HG03025 (cell line): ENCODE results near the gene TMEM161B.
"Not testable (repeated sequence)": the region's sequence is repeated elsewhere in the genome, so short reads cannot be mapped to it uniquely, and the experiment has no call there.

ENCODE experiments used
- ATAC-seq: cut with Tn5 transposase; IDR thresholded peaks from one replicate; pipeline ENCODE4 v1.9.1; 2021; ENCODE audit warnings: mild to moderate bottlenecking, moderate library complexity; ENCODE audit not compliant: unreplicated experiment, low FRiP score

Gene TMEM161B

DNA sequence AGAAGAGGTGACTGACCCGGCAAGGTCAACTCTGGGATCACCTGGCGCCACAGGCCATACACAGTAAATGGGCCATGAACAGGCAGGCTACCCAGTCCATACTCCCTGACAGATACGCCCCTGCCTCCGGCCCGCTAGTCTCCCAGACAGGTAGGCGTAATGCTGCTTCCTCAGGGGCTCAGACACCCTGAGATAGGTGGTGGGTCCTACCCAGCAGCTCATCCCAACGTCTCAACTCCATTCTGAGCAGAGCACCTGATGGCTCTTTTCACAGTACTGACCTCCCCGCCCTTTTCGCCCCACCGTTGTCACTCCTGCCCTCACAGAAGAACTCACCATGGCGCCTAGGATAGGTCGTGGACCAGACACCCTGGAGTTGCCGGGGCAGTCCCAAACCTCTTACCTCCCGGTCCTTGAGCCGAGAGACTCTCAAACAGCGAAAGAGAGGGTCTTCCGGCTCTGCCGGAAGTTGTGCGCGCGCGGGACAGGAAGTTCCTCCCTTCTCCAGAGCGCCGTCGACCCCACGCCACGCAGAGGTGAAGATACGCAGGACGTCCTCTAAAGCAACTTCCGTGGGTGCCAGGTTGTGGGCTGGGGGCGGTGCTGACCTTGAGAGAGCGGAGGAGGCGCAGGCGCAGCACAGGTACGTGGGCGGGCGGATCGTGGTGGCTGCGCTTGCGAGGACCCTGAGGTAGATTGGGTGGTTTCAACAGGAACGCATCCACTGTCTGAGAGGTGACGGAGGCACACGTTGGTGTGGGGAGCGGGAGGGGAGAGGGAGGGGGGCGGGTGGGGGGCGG lies at the start of gene TMEM161B:
Gene TMEM161B (minus strand): TSS at position 461 of the 800 bp plus-strand sequence. CDS start 122 bp downstream, at position 339.
- peak; percentile 99 for ATAC-seq

DNA sequence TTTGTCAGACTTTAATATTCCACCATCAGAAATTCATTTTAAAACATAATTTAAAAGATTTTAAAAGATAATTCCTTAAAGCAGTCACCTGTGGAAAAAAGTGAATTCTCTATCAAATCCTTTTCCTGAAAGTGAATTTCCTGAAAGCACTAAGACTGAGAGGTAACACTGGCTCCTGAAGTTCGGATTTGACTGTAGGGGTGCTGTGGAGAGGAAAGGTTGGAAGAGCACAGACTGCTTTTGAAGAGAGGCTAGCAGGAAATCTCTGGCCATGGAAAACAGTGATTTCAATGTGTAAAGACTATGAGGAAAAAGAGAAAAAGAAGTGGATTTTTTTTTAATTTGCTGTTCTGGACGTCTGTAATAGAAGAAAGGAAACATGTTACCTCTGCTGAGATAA lies 35.7 kb upstream of the TMEM161B start:
- no peak for ATAC-seq

DNA sequence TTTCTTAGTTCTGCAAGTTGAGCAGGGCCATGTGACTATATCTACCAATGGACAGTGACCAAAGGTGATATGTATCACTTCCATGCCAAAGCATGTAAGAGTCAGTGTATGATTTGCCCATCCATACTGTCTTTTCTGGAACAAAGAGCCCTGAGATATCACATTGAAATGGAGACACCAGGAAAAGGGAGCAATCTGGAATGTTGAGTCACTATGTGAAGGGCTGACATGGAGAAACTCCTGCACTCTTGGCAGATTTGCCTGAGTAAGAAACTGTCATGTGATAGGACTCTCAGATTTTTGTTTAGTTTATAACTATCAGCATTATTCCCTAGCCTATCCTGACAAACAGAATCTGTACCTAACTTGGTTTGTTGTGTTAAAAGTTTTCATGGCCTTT lies 29.8 kb upstream of the TMEM161B start:
- no peak for ATAC-seq

DNA sequence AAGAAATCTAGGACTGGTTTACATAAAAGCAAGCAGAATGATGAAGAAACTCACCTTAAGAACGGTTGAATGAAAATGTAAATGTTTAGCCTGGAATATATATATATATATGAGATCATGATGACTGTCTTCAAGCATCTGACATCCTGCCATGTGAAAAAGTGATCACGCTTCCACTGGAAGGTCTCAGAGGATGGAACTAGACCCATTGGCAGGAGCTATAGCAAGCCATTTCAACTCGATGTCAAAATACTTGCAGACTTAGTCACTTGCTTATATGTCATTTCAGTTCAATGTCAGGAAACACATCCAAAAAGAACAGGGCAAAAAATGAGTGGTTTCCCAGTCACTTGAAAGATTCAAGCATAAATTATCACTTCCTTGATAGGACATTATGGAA lies 22.2 kb upstream of the TMEM161B start:
- ATAC-seq = no peak

DNA sequence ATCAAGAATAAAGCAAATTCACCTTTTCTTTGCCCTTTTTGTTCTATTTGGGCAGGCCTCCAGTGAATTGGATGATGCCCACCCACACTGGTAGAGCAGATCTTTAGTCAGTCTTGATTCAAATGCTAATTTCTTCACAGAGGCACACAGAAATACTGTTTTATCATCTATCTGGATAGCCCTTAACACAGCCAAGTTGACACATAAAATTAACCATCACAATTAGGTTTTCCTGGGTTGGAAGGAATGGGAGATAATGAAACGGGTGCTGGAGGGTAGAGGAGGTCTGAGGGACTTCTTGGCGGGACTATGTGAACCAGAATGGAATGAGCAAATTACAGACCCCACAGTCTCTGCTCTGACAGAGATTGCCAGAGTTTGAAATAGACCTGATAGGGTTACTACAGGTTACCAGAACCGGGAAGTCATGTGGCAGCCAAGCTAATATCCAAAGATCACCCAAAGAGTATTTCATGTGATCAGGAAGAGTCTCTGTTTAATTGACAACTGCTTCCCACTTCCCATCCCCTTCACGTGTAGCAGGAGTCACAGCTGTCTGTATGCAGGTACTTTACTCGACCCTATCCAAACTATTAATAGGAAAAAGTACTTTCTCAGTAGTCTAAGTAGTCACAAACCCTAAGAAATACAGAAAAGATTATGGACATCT lies 20.0 kb upstream of the TMEM161B start:
- ATAC-seq = no peak

DNA sequence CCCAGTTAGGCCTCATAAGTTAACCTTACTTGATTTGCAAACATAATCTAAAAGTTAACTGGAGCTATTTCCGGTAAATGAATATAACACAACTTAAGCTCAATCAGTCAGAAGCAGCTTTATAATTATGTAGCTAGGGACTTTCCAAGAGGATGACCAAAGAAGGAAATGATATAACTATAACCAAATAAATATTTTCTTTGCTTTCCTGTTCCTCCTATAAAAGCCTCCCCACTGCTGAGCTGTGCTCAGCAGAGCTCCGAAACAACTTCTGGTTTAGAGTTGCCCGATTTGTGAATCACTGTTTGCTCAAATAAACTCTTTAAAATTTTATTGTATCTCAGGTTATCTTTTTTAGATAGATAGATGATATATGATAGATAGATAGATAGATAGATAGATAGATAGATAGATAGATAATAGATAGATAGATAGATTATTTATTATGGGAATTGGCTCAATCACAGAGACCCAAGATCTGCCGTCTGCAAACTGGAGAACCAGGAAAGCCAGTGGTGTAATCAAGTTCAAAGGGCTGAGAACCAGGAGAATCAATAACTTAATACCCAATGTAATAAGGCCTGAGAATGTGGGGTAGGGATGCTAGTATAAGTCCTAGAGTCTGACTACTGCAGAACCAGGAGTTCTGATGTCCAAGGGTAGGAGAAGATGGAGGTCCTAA lies 19.3 kb upstream of the TMEM161B start:
- ATAC-seq = no peak

DNA sequence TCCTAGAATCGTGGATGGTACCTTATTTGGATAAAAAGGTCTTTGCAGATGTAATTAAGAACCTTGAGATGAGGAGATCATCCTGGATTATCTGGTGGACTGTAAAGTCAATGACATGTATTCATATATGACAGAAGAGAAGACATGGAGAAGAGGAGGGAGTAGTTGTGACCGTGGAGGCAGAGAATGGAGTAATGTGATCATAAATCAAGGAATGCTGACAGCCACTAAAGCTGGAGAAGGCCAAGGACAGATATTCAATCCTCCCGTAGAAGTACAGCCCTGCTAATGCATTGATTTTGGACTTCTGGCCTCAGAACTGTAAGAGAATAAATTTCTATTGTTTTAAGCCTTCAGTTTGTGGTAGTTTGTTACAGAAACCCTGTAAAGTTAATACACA lies 18.7 kb upstream of the TMEM161B start:
- ATAC-seq = no peak

DNA sequence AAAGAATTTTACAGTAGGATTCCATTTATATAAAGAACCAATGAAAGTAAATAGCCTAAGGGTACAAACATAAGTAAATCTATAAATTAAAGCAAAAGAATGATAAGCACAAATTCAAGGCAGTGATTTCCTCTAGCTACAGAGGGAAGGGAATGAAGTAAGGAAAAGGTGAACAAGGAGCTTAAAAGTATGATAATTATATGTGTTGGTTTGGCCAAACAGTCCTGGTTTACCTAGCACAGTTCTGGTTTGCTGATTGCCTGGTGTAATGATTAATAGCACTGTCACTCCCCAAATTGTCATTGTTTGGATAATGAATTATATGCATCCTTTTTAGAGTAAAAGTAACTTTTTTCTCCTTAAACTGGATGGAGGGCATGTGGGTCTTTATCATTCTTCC lies 15.0 kb upstream of the TMEM161B start:
- no peak for ATAC-seq

DNA sequence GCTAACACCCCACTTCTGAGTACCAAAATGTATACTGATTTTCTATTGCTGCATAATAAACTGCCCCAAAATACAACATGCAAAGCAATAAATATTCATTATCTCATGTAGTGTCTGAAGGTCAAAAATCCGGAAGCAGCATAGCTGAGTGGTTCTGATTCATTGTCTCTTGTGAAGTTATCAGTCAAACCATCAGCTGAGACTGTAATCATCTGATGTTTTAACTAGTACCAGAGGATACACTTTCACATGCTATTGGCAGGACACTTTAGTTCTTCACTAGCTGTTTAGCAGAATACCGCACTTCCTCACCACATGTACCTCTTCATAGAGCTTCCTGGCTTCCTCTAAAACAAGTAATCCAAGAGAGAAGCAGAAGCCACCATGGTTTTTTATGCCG lies 12.7 kb upstream of the TMEM161B start:
- ATAC-seq = no peak

DNA sequence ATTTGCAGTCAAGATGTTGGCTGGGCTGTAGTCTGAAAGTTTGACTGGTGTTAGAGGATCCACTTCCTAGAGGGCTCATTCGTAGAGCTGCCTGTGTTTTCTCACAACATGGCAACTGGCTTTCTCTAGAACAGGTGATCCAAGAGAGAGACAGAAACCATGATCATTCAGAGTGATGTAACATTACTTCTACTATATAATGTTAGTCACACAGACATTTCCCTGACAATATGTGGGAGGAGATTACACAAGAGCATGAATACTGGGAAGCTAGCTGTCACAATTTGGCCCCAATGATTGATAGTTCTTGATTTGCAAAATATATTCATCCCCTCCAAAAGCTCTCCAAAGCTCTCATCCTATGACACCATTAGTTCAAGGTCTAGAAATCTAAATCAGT lies 10.9 kb upstream of the TMEM161B start:
- no peak for ATAC-seq

DNA sequence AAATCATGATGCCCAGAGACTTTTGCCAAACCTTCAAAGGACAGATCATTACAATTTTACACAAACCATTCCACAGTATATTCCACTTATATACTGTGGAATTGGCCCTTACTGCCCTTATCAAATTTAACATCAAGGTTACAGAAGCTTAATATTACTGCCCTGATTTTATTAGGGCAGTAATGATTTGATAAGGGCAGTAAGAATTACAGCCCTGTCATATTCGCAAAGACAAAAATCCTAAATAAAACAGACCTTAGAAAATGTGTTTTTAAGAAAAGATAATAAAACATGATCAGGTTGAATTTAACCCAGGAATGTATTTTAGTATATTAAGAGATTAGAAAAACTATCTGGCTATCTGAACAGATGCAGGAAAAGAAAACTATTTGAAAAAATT lies 7.7 kb upstream of the TMEM161B start:
- no peak for ATAC-seq

DNA sequence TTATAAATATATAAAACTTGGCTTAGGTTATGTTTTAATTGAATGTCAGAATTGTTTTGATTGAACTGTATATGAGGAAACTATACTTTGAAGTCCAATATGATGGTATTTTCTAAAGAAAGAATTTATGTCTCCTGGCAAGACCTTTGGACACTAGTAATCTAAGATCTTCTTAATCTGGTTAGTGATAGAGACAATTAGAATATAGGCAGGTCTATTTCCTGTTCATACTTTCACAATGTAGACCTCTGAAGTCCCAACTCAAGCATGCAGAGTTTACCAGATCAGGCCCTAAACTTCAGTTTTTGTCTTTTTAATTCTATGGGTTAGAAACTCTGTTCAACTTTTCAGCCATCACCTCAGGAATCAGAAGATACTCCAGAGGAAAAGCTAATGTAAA lies 6.9 kb upstream of the TMEM161B start:
- ATAC-seq = no peak

DNA sequence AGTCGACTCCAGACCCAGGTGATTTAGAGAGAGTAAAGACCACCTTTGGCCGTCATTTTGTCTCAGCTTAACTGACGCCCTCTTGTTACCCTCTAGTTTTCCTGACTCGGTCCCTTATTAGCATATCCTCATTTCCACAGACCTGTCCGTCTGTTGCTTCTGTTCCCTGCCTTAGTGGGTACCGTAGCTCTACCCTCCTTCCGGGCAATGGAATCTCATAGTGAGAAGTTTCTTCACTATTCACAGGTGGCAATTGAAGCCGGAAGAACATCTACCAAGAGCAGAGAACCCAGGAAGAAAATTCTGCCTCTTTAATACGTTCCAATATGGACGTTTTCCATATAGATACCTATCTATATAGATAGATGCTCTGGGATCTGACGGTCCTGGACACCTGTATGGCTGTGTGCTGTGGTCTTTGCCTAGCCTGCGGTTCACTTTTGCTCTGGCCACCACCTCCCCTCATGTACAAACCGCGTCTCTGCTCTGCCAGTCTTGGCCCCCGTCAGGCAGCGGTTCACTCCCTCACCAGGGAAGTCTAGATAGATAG lies 652 bp upstream of the TMEM161B start:
- ATAC-seq = peak; percentile 16

DNA sequence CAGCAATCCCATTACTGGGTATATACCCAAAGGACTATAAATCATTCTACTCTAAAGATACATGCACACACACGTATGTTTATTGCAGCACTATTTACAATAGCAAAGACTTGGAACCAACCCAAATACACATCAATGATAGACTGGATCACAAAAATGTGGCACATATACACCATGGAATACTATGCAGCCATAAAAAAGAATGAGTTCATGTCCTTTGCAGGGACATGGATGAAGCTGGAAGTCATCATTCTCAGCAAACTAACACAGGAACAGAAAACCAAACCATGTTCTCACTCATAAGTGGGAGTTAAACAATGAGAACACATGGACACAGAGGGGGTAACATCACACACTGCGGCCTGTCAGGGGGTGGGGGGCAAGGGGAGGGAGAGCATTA lies 4.1 kb downstream of the TMEM161B start:
- not testable (repeated sequence) for ATAC-seq

DNA sequence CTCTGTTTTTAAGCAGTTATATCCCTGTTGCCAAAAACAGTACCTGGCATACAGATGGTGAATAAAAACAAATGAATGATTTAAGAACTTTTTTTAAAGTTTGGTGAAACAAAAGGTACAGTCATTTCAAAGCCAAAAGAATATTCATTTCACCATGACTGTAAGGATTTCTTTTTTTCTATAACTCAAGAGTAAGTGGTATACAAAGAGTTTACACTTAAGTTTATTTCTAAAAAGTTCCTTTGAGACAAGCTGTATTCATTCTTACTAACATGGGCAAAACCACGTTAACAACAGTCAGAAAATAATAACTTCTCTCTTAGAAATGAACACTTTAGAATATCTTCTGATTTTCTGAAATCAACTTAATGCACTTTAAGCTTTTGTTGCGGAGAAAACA lies 5.3 kb downstream of the TMEM161B start:
- ATAC-seq = no peak

DNA sequence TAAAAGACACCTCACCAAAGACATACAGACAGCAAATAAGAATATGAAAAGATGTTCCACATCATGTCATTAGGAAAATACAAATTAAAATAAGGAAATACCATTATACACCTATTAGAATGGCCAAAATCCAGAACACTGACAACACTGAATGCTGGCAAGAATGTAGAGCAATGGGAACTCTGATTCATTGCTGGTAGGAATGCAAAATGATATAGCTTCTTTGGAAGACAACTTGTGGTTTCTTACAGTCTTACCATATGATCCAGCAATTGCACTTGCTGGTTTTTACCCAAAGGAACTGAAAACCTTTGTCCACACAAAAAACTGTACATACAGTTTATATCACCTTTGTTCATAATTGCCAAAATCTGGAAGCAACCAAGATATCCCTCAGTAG lies 6.5 kb downstream of the TMEM161B start:
- ATAC-seq = no peak

DNA sequence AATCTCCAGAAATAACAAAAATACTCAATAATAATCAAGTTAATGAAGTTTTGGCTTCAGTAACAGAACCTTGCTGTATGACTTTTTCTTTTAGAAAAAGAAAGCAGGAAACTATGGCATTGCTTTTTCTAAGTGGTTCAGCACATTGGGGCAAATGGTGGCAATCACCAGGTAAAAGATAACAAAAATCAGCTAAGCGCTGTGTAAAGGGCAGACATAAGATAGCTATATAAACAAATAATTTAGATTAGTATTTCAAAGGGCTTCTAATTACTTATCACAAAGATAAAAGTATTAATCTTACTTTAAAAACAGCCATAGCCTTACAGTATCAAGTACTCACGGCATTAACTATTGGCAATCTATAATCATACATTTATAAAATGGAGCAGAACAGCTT lies 10.0 kb downstream of the TMEM161B start:
- ATAC-seq = no peak

DNA sequence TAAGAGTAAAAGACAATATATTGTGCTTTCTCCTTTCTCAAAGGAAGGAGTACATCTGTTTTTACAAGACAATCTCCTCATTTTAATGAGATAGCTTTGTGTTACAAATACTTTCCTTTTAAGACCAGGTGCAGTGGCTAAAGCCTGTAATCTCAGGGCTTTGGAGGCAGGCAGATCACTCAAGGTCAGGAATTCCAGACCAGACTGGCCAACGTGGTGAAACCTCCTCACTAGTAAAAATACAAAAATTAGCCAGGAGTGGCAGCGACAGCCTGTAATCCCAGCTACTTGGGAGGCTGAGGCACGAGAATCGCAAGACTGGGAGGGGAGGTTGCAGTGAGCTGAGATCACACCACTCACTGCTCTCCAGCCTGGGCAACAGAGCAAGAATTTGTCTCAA lies 11.8 kb downstream of the TMEM161B start:
- ATAC-seq = no peak

DNA sequence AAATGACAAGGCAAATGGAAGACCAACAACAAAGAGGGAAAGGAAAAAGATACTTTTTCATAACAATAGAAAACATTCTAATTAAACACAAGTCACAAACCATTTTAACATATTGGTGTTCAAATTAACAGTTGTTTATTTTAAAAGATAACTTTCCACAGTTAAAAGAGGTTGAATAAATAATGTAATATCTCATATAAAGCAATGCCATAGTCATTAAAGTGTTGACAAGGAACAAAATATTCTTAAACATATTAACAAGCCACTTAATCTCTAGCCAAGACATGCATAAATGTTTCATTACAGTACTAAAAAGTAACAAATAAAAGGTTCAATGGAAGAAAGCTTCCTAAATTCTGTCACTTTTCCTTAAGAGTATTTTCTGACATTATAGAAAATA lies 12.6 kb downstream of the TMEM161B start:
- no peak for ATAC-seq

DNA sequence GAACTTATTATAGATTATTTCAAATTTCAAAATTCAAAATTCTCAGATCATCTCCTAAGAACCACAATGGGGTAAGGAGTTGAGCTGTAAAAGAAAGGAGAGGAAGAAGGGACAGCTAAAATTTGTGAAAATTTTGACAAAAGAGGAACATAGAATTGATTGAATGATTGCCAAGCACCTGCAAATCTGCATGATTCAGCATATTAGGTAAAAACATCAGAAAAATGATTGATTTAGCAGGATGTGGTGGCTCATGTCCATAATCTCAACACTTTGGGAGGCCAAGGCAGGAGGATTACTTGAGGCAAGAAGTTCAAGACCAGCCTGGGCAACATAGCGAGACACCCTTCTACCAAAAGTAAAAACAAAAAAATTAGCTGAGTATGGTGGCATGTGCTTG lies 14.3 kb downstream of the TMEM161B start:
- no peak for ATAC-seq

DNA sequence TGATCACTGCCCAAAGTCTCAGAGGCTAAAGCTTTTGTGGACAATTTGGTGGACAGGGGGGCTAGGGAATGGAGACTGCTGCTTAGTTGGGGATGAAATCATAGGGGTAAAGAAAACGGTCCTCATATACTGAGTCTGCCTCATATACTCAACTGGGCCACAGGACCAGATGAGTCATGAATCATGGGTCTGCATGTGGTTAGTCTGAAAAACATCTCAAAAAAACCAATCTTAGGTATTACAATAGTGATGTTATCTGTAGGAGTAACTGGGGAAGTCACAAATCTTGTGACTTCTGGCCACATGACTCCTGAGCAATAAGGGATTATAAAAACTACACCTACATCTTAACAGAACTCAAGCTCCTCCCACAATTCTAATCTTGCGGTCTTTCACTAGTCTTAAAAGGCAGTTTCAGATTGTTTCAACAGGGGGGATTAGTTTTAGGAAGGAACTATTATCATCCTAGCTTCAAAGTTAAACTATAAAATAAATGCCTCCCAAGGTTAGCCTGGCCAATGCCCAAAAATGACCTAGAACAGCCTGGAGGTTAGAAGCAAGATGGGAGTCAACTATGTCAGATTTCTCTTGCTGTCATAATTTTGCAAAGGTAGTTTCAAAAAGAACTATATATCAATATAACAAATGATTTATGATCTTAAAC lies 17.5 kb downstream of the TMEM161B start:
- ATAC-seq = no peak
